ENCODE measurements around the gene ERCC6.

ERCC6 gene

DNA sequence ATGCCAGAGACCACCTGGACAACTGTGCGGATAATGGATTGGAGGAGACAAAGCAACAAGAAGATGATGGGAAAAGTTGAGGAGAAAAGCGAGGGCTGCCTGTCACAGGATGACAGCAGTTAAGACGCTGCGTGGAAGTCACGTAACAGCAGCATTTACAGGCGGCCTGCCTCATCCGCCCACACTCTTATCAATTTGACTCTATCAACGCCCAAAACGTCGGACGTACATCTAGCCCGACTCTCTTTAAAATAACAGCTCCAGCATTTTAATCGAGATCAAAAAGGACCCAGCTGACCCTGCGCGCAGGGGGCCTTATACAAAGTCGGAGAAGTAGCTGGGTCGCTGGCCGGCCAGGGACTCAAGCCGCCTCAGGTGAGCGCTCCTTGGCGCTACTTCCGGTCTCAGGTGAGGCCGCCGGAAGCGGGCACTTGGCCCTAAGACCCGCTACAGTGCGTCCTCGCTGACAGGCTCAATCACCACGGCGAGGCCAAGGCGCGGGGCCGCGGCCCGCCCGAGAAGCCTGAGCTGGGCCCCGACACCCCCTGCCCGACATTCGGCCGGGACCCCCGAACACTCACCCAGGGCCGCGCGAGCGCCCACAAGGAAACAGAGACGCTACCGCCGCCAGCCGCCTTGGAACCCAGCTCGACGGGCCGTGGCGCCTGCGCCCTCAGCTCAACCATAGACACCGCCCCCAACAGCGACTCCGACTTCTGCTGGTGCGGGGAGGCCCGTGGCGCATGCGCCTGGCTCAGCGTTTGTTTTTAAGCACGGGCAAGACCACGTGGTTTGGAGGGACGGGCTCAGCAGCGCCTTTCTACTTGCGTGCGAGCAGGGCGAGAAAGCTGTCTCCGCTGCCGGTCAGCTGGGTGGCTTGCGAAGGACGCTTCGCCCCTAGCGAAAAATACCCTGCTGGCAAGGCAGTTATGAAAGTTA lies at the start of gene ERCC6:
Gene ERCC6, minus strand, starts transcription at position 741 of the 939 bp plus-strand sequence.
- no peak for FAIRE-seq

DNA sequence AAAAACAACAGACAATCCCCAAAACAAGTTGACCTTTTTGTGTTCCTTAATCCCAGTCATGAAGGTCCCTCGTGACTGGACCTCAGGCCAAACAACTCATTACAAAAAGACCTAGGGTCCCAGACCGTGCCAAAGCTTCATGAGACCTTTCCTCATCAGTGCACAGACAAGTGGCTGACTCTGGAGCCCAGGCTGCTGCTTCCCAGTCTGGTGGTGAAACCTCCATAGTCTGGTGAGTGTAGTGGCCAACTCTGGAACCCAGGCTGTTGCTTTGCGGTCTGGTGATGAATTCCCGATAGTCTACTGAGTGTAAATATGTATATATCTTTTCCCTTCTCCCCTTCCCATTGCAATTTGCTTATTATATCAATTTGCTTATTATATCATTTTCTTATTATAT lies 49.1 kb upstream of the ERCC6 start:
- FAIRE-seq, result no peak

DNA sequence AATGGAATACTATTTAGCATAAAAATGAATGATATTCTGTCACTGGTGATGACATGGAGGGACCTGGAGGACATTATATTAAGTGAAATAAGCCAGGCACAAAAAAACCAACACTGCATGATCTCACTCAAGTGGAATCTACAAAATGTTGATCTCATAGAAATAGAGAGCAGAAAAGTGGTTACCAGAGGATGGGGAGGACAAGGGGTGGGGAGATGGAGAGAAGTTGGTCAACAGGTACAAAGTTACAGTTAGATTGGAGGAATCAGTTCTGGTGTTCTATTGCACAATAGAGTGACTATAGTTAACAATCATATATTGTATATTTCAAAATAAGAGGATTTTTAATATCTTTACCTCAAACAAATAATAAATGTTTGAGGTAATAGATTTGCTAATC lies 46.5 kb upstream of the ERCC6 start:
- FAIRE-seq, result no peak

DNA sequence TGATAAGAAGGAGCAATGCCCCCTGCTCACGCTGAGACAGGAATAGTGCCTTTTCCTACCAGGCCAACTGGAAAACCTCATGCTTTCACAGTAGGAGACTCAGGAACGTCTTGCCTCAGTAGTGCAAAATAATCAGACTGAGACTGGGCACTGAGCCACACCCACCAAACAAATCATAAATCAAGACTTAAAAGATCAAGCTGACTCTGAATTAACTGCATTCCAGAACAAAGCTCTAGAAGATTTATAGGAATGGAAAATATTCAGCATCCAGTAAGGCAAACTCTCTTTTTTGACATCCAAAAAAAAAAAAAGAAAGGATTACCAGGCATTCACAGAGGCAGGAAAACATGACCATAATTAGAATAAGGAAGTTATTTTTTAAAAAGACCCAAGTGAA lies 40.7 kb upstream of the ERCC6 start:
- FAIRE-seq, result no peak

DNA sequence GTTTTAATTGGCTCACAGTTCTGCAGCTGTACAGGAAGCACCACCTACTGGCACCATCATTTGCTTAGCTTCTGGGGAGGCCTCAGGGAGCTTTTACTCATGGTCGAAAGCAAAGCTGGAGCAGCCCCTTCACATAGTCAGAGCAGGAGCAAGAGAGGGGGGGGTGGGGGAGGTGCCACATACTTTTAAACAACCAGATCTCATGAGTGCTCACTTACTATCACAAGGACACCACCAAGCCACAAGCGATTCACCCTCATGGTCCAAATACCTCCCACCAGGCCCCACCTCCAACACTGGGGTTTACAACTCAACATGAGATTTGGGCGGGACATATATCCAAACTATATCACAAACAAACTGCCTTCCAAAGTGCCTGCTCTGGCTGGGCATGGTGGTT lies 39.5 kb upstream of the ERCC6 start:
- no peak for FAIRE-seq

DNA sequence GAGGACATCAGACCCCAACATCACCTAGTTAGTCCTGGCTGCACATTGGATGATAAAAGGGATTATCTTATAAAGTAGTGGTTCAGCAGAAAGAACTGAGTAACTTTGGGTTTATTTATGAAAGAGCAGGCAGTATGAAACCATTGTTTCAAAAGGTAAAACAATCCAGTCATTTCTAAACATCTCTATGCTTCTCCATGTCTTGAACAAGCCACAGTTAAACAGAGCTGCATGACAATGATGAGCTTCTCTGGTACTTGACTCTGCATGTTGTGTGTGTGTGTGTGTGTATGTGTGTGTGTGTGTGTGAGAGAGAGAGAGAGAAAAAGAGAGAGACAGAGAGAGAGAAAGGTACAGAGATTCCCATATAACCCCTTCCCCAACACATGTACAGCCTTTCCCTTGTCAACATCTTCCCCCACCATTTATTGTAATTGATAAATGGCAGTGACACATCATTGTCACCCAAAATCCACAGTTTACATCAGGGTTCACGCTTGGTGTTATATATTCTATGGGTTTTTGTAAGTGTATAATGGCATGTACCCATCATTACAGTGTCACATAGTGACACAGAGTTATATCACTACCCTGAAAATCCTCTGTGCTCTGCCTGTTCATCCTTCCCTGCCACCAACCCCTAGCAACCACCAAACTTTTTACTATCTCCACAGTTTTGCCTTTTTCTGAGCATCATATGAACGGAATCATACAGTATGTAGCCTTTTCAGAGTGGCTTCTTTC lies 38.4 kb upstream of the ERCC6 start:
- no peak for FAIRE-seq

DNA sequence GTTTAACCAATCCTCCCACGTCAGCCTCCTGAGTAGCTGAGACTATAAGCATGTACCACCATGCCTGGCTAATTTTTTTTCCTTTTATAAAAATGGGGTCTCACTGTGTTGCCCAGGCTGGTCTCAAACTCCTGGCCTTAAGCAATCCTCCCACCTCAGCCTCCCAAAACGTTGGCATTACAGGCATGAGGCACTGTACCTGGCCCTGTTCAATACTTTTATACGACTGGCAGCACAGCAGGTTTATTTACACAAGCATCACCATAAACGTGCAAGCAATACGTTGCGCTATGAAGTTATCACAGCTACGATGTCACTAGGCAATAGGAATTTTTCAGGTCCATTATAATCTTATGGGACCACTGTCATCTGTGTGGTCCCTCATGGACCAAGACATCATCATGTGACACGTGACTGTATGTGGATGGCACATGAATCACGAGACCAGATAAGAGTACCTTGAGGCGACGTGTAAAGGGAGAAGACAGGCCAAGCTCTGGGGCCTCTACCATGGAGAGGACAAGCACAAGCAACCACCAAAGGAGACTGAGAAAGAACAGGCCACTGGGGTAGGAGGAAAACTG lies 36.7 kb upstream of the ERCC6 start:
- FAIRE-seq, result no peak

DNA sequence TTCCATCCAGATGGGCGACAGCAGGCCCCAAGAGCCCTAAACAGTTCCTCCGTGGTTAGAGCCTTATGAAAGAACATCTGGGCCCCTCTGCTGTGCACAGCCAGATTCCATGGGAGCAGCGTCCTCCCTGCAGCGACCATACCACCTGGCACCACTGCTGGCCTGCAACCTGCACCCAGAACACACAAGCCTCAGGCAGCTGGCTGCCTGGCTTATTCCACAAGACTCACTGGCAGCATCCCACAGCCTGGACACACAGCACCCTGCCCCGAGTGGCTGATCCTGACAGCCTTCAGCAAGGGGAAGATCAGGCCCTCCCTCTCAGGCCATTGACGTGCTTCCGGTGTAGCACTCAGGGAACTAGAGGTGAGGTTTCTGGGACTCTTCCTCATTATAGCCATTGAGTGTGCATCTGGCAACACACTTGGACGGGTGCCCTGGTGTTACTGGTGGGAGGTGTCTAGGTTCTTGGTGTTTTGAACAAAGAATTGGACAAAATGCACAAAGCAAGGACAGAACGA lies 33.7 kb upstream of the ERCC6 start:
- FAIRE-seq, result no peak

DNA sequence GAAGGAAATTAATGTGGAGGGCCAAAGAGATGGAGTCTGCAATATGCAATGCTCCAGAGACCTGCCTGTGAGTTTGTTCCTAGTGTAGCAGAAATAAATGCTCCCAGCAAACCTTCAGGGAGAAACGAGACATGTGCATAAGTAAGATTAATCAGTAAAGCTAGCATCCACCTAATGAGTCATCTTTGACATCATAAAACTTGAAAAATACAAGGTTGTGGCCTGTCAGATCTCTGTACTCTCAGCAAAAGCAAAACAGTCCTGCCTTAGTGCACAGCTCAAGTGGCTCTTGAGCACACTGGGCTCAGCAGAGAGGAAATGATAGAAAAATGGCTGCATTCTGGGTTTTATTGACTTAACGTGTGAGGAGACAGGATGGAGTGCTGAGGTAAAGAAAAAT lies 32.5 kb upstream of the ERCC6 start:
- FAIRE-seq, result no peak

DNA sequence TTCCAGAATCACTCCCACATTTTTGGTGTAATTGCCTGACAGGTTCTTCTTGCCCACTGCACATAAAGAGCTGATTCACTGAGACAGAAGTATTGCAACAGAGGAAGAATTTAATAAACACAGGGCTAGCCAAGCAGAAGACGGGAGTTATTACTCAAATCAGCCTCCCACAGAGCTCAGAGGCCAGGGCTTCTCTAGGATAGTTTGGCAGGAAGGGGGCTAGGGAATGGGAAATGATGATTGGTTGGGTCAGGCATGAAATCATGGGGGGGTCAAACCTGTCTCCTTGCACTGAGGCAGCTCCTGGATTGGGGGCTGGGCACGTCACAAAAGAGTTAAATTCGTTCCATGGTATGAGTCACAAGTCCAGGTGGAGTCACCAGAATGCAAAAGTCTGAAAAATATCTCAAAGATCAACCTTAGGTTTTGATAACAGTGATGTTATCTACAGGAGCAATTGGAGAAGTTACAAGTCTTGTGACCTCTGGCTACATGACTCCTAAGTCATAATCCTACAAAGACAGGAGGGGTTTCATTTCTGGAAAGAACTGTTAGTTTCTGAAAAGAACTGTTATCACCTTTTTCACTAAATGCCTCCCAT lies 30.2 kb upstream of the ERCC6 start:
- FAIRE-seq, result no peak

DNA sequence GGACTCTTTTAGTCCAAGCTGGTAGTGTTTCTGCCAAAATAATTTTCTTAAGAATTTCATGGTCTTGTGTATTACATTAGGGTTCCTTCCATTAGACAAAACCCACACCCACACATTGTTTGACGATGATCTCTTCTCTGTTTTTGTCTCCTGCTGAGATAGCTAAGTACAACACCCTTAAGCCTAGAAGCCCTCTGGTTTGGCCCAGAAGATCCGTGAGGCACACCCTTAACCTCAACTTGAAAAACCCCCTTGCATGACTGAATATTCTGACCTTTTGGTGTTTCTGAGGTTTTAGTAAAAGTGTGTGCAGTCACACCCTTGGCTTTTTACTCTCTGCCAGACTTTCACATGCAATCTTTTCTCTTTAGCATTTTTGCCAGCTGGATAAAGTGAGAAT lies 29.3 kb upstream of the ERCC6 start:
- FAIRE-seq, result no peak

DNA sequence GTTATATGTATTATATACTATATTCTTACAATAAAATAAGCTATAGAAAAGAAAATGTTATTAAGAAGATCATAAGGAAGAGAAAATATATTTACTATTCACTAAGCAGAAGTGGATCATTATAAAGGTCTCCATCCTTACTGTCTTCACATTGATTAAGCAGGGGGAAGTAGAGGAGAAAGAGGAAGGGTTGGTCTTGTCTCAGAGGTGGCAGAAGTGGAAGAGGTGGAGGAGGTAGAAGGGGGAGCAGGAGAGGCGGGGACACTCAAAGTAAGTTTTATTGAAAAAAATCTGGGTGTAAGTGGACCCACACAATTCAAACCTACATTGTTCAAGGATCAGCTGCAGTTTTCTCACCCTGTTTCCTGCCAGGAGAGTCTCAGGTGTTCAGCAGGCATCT lies 28.9 kb upstream of the ERCC6 start:
- FAIRE-seq, result no peak

DNA sequence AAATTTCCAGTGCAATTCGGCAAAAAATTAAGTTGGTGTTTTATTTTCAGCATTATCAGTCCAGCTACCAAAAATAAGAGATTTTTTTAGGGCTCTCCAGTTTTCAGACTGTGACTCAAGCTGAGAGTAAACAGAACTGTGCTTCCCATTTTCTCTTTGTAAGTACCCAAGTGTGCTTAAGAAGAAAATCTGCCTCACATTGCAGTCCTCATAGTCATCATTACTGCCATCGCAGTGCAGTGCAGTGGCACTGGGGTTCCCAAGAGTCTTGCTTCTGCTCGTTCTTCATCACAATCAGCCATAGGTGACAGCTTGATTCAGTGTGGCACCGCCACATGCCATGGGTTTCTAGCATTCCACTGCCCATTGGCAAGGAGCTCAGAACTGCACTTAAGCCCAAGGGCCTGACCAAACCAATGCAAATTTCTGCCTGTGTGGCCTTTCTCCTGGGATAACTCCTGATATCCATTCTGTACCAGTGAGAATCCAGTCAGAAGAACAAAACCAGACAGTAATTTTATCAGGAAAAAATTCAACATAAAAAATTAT lies 25.6 kb upstream of the ERCC6 start:
- no peak for FAIRE-seq

DNA sequence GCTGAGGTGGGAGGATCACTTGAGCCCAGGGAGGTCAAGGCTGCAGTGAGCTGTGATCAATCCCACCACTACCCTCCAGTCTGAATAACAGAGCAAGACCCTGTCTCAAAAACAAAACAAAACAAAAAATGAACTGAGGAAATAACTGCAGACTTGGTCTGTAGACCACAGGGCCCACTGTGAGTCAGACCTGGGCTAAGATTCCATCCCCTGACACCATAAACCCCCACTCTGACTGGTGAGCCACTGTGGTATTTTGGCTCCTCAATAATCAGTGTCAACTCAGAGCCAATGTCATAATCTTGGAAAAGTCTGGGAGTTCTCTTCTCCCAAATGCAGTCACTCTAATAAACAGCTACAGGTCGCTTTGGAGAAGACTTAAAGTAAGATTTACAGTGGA lies 24.0 kb upstream of the ERCC6 start:
- no peak for FAIRE-seq

DNA sequence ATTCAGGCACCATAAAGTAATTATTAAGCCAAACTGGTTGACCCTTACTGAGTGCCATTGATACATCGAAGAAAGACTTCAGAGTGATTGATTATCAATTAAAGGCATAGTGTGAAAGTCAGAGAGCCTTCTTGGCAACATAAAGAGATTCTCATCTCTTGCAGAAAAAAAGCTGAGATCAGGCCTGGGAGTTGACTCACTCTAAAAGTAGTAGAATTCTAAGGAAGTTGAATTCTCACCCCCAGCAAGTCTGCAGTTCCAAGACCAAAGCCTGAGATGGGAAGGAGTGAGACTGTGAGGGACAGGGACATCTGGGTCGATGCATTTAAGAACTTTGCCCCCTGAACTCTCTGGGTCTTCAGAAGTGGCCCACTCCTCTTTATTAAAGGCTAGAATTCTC lies 21.6 kb upstream of the ERCC6 start:
- FAIRE-seq, result no peak

DNA sequence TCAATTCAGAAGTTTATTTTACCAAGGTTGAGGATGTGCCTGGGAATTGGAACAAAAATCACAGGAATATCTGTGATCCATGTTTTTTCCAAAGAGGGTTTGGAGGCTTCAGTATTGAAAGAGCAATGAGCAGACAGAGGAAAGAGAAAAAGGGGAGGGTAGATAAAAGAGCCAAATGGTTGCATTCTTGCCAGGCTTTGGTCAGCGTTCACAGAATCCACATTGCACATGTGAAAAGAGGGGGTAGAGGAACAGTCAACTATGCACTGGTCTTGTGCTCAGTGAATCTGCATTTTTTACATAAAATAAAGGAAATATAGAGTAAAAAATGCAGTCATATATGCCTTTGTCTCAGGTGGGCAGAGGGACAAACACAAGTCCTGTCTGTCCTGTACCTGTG lies 20.6 kb upstream of the ERCC6 start:
- no peak for FAIRE-seq

DNA sequence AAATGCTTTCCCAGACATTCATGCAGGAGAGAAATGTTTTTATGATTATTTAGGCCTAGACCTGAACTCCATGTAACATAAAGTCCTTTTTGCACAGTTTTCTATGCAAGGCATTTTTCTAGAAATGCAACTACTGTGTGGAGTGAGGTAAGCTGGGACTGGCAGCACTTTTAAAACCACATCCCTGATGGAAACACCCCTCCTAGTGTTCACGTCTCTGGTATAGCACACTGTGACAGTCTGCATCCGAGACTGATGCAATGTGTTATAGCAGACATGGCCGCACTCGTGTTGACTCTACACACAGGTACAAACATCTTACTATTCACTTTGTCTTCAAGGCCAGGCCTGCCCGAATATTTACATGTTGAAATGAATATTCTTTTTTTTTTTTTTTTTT lies 19.3 kb upstream of the ERCC6 start:
- no peak for FAIRE-seq

DNA sequence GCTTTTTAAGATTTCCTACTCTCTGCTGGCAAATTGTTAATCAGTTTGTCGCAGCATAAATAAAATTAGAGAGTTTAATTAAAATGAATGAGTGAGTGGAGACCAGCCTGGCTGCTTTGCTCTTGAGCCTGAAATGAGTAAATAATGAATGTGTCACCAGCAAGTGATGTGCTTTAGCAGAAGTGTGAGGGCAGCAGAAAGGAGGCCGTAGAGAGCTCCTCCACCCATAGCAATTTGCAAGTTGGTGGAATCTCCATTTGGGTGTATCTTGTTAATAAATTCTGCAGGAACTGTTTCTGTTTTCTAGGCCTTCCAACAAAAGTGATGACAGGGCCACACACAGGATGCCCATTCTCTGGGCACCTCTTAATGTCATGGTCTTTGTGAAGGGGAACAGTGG lies 18.8 kb upstream of the ERCC6 start:
- FAIRE-seq, result no peak

DNA sequence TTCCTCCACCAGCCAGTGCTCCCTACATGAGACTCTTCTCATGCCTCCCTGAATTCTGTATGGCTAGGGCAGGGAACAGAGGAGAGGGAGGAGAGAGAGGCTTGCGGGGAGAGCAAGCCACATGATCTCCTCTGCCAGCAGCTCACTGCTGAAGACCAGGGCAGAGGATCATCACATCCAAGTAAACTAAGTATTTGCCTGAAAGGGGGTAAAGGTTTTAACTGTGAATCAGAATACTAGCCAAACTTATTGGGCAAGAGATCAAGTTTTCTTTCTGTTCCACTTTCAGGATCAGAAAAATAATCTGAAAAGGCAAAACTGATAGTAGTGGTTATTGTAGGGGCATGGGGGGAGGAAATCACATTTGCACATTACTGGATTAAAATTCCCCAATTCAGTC lies 17.8 kb upstream of the ERCC6 start:
- FAIRE-seq, result no peak

DNA sequence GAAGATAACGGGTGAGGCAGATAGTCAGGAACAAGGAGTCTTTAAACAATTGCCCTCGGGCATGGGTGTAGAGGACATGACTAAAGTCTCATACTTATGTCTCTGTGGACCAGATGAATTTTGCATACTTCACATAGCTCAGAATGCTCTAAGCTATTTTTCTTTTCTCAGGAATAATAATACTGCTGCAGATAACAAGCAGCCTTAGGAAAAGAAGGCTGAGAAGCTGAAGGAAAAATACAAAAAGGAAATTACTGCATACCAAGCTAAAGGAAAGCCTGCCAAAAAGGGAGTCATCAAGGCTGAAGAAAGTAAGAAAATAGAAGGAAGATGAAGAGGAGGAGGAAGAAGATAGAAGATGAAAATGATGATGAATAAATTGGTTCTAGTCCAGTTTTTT lies 13.4 kb upstream of the ERCC6 start:
- FAIRE-seq, result no peak

DNA sequence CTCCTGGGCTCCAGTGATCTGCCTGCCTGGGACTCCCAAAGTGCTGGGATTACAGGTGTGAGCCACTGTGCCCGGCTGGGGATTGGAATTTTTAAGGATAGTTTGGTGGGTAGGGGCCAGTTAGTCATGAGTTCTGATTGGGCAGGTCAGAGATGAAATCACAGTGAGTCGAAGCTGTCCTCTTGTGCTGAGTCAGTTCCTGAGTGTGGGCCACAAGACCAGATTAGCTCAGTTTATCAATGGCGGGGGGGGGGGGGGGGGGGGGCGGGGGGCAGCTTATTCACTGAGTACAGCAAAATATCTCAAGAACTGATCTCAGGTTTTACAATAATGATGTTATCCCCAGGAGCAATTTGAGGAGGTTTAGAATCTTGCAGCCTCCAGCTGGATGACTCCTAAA lies 11.6 kb upstream of the ERCC6 start:
- no peak for FAIRE-seq

DNA sequence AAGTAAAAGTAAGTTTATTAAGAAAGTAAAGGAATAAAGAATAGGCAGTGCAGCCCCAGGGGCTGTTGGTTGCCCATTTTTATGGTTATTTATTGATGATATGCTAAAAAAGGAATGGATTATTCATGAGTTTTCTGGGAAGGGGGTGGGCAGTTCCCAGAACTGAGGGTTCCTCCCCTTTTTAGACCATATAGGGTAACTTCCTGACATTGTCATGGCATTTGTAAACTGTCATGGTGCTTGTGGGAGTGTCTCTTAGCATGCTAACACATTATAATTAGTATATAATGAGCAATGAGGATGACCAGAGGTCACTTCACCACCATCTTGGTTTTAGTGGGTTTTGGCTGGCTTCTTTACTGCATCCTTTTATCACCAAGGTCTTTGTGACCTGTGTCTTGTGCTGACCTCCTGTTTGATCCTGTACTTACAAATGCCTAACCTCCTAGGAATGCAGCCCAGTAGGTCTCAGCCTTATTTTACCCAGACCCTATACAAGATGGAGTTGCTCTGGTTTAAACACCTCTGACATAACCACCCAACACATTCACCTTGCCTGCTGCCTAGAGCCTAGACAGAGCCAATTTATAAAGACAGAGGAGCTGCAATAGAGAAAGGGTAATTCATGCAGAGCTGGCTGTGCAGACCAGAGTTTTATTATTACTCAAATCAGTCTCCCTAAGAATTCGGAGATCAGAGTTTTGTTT lies 10.9 kb upstream of the ERCC6 start:
- no peak for FAIRE-seq
